K562 (cell line): ENCODE measurements around the gene SYMPK. TPM values are rescaled to one million over a fixed set of nuclear protein-coding genes. Genes with fewer than 3 reads are reported as not detected.

Source experiments
- ASH1L ChIP-seq: fragments of 450-650 bp; IDR thresholded peaks from 2 replicates; pipeline ENCODE4 v1.6.1; 2018; ENCODE audit warnings: borderline replicate concordance, mild to moderate bottlenecking, low read depth; ENCODE audit not compliant: partially characterized antibody
- CHAMP1 ChIP-seq: fragments of 450-650 bp; IDR thresholded peaks from 2 replicates; pipeline ENCODE4 v1.6.1; 2016; ENCODE audit warnings: mild to moderate bottlenecking
- ETV1 ChIP-seq: fragments of 450-650 bp; conservative IDR thresholded peaks from 2 replicates; pipeline ENCODE4 v1.6.1; 2016; ENCODE audit warnings: missing genetic modification characterization, control low read depth, low read depth, missing compliant biosample characterization
- HDGF ChIP-seq: fragments of 450-650 bp; IDR thresholded peaks from 2 replicates; pipeline ENCODE4 v1.6.1; 2016
- HINFP ChIP-seq: fragments of 450-650 bp; conservative IDR thresholded peaks from 2 replicates; pipeline ENCODE4 v1.6.1; 2016; ENCODE audit warnings: missing genetic modification characterization, low read depth, mild to moderate bottlenecking, control low read depth, missing compliant biosample characterization
- HNRNPH1 ChIP-seq: fragments of 200-400 bp; formaldehyde crosslinking; optimal IDR thresholded peaks from 2 replicates; pipeline ENCODE3; 2017; ENCODE audit warnings: low read depth, mild to moderate bottlenecking, low read length, moderate library complexity
- MEF2A ChIP-seq: IDR thresholded peaks from 2 replicates; pipeline ENCODE4 v1.6.1; 2011; ENCODE audit warnings: low read depth, mild to moderate bottlenecking, low read length, moderate library complexity; ENCODE audit not compliant: control insufficient read depth
- MITF ChIP-seq: IDR thresholded peaks from 2 replicates; pipeline ENCODE4 v1.6.1; 2014; ENCODE audit warnings: antibody characterized with exemption
- NEUROD1 ChIP-seq: fragments of 150-350 bp; IDR thresholded peaks from 2 replicates; pipeline ENCODE4 v1.6.1; 2014; ENCODE audit warnings: borderline replicate concordance, low read length, low read depth; ENCODE audit not compliant: partially characterized antibody
- RAD51 ChIP-seq: fragments of 450-650 bp; IDR thresholded peaks from 2 replicates; pipeline ENCODE4 v1.7.1; 2016; ENCODE audit warnings: low read depth, mild to moderate bottlenecking, borderline replicate concordance
- SRSF9 ChIP-seq: fragments of 200-400 bp; formaldehyde crosslinking; IDR thresholded peaks from 2 replicates; pipeline ENCODE4 v1.6.1; 2017; ENCODE audit warnings: low read depth, low read length, borderline replicate concordance
- TAF1 ChIP-seq: IDR thresholded peaks from 2 replicates; pipeline ENCODE4 v1.6.1; 2011; ENCODE audit warnings: mild to moderate bottlenecking, low read length, moderate library complexity; ENCODE audit not compliant: insufficient read depth, control insufficient read depth, severe bottlenecking; ENCODE audit errors: extremely low read depth
- TOE1 ChIP-seq, 2 experiments: fragments of 450-650 bp in 1 of 2; sonication (generic) in 1 of 2; formaldehyde crosslinking in 1 of 2; IDR thresholded peaks; 2 replicates each; pipeline versions ENCODE4 v1.7.1 to v1.8.0; 2016 to 2022; ENCODE audit warnings: borderline replicate concordance in 2 of 2, mild to moderate bottlenecking in 2 of 2, antibody characterized with exemption in 1 of 2, inconsistent platforms in 1 of 2, low read depth in 1 of 2, missing genetic modification reagents in 1 of 2, moderate library complexity in 1 of 2
- ZHX1 ChIP-seq: fragments of 150-350 bp; conservative IDR thresholded peaks from 2 replicates; pipeline ENCODE4 v1.6.1; 2014; ENCODE audit warnings: low read length
- ZNF354B ChIP-seq: fragments of 250-450 bp; sonication (Bioruptor Pico); IDR thresholded peaks from 2 replicates; pipeline ENCODE4 v1.4.0; 2020
- polyA plus RNA-seq, 8 experiments: library from polyadenylated mRNA; depleted of rRNA in 4 of 8; stranded (reverse) in 5 of 8; unstranded in 3 of 8; fragments of >200 nt; fragmentation: Nextera tagmentation in 2 of 8; fragmentation: Illumina TruSeq in 1 of 8; extraction: Ambion mirVana in 2 of 8; extraction: Trizol in 1 of 8; gene quantifications; 2 replicates each; pipeline versions ENCODE4 v1.2.1 to v1.2.3, GENCODE V29; 2011 to 2014; ENCODE audit warnings: inconsistent platforms in 1 of 8, missing spikeins in 1 of 8
- total RNA-seq, 7 experiments: library from RNA; depleted of rRNA in 6 of 7; stranded (reverse); fragments of >200 nt in 6 of 7; fragmentation: Illumina TruSeq in 2 of 7; extraction: Trizol in 2 of 7; gene quantifications; 2 replicates each; pipeline versions ENCODE4 v1.2.1 to v1.2.3, GENCODE V29; 2011 to 2021; ENCODE audit warnings: low replicate concordance in 1 of 7

Gene SYMPK
- total and polyA plus RNA-seq, 9 of the 15 experiments (the other 6 are each of a cell fraction or from before 2014, with no cell fraction given) = 0.73 to 95.5 (median 58.4) TPM

GRCh38 chr19:45882652-45883585 lies 20.0 kb upstream of the SYMPK start (continued):
- TF ChIP-seq ZHX1 (0 out of 2 replicates have a peak, but pooled peaks have one; percentile 65), HDGF (peak; percentile 94), CHAMP1 (no peak; the same call in none of the 2 replicates), HINFP (tag) (no peak), HNRNPH1 (no peak), ETV1 (peak; percentile 41; the same call in 1 of the 2 replicates), ASH1L (no peak), MITF (0 out of 2 replicates have a peak, but pooled peaks have one; percentile 59), NEUROD1 (peak; percentile 69), TAF1 (peak; percentile 44), TOE1 (IDR thresholded peaks at IDR 0.05; ENCODE audit: borderline replicate concordance) (peak; percentile 81), TOE1 (CRISPR knock-in tag; IDR thresholded peaks at IDR 0.05; ENCODE audit: borderline replicate concordance, low read depth) (no peak), SRSF9 (no peak), MEF2A (0 out of 2 replicates have a peak, but pooled peaks have one; percentile 40), RAD51 (peak; percentile 53; the same call in 1 of the 2 replicates), ZNF354B (CRISPR knock-in tag) (no peak)
